GM12874 (cell line): Measurements from ENCODE around the gene PPP1CA.

Source experiments
- CTCF ChIP-seq: IDR thresholded peaks from 2 replicates; pipeline ENCODE4 v1.5.1; 2011; ENCODE audit warnings: low read depth, mild to moderate bottlenecking, control low read depth, low read length, moderate library complexity; ENCODE audit not compliant: insufficient read depth

Gene PPP1CA

GRCh38 chr11:67364169-67364568, 37.5 kb downstream of the PPP1CA start:
- TF ChIP-seq CTCF, result no peak

GRCh38 chr11:67357831-67358670, 43.6 kb downstream of the PPP1CA start:
- no peak for TF ChIP-seq CTCF

- TF ChIP-seq CTCF, result peak; percentile 91
Observed at GRCh38 chr11:67356864-67357561, 44.6 kb downstream of the PPP1CA start.

GRCh38 chr11:67356387-67356863, 45.2 kb downstream of the PPP1CA start:
- no peak for TF ChIP-seq CTCF

- TF ChIP-seq CTCF, result no peak
Observed at GRCh38 chr11:67355794-67356386, 45.8 kb downstream of the PPP1CA start.

- no peak for TF ChIP-seq CTCF
Observed at GRCh38 chr11:67355023-67355793, 46.5 kb downstream of the PPP1CA start.
